HepG2 (cell line): ENCODE data around the gene CSK. TPM values are rescaled to one million over a fixed set of nuclear protein-coding genes. Genes with fewer than 3 reads are reported as not detected.

ENCODE experiments used
- ADNP ChIP-seq: sonication (generic); formaldehyde crosslinking; IDR thresholded peaks from 2 replicates; pipeline ENCODE4 v1.4.0; 2020; ENCODE audit warnings: missing genetic modification reagents
- JUN ChIP-seq: sonication (generic); formaldehyde crosslinking; IDR thresholded peaks from 2 replicates; pipeline ENCODE4 v1.4.0; 2020; ENCODE audit warnings: mild to moderate bottlenecking, missing genetic modification reagents
- ZNF263 ChIP-seq: sonication (generic); formaldehyde crosslinking; IDR thresholded peaks from 2 replicates; pipeline ENCODE4 v1.4.0; 2020; ENCODE audit warnings: missing genetic modification reagents
- ZNF335 ChIP-seq: sonication (generic); formaldehyde crosslinking; IDR thresholded peaks from 2 replicates; pipeline ENCODE4 v1.4.0; 2020; ENCODE audit warnings: missing genetic modification reagents
- ZNF382 ChIP-seq: sonication (generic); formaldehyde crosslinking; IDR thresholded peaks from 2 replicates; pipeline ENCODE4 v1.5.0; 2020; ENCODE audit warnings: missing genetic modification reagents, mild to moderate bottlenecking, borderline replicate concordance
- ZNF564 ChIP-seq: sonication (generic); formaldehyde crosslinking; IDR thresholded peaks from 2 replicates; pipeline ENCODE4 v1.8.1; 2023; ENCODE audit warnings: mild to moderate bottlenecking, missing genetic modification reagents
- polyA plus RNA-seq, 8 experiments: library from polyadenylated mRNA; depleted of rRNA in 3 of 8; stranded (reverse) in 7 of 8; unstranded in 1 of 8; fragments of >200 nt; fragmentation: Illumina TruSeq in 4 of 8; extraction: Trizol in 4 of 8; gene quantifications; 2 replicates each; pipeline versions ENCODE4 v1.2.1 to v1.2.3, GENCODE V29; 2011 to 2016; ENCODE audit warnings: low read depth in 4 of 8, missing spikeins in 1 of 8, mixed read lengths in 1 of 8; ENCODE audit not compliant: insufficient read depth in 1 of 8
- total RNA-seq, 5 experiments: library from RNA; depleted of rRNA; stranded (reverse); fragments of >200 nt; fragmentation: Illumina TruSeq; extraction: Trizol; gene quantifications; 2 replicates each; pipeline ENCODE4 v1.2.3, GENCODE V29; 2016; ENCODE audit warnings: low read depth in 1 of 5
- TF ChIP-seq, protein P1 (sequence below): sonication (generic); formaldehyde crosslinking; IDR thresholded peaks from 2 replicates; pipeline ENCODE4 v1.4.0; 2020; ENCODE audit warnings: missing genetic modification reagents
- TF ChIP-seq, protein P2 (sequence below), 2 experiments: sonication (generic) in 1 of 2; formaldehyde crosslinking in 1 of 2; IDR thresholded peaks; 2 replicates each; pipeline versions ENCODE4 v1.5.1 to v1.6.1; 2011 to 2020; ENCODE audit warnings: borderline replicate concordance in 1 of 2, low read depth in 1 of 2, low read length in 1 of 2, mild to moderate bottlenecking in 1 of 2, missing genetic modification reagents in 1 of 2, moderate library complexity in 1 of 2
- TF ChIP-seq, protein P3 (sequence below): sonication (generic); formaldehyde crosslinking; IDR thresholded peaks from 2 replicates; pipeline ENCODE4 v1.4.0; 2020; ENCODE audit warnings: mild to moderate bottlenecking, missing genetic modification reagents

CSK gene
- total and polyA plus RNA-seq, 2 of the 13 experiments (the other 11 are each of a cell fraction or from before 2014, with no cell fraction given), result 12.5 to 21.3 TPM

DNA sequence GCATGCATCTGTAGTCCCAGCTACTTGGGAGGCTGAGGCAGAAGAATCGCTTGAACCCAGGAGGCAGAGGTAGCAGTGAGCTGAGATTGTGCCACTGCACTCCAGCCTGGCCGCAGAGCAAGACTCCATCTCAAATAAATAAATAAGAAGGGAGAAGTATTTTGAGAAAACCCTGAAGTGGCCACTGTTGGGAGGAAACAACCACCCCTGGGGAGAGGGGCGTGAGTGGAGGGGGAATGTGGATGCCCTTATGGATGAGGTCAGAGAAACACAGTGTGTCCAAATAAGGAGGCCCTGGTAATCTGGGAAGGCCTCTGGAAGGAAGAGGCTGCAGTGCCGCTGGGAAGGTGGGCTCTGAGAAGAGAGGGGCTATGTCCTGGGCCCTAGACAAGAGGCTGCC is 40.4 kb downstream of the CSK start (continued):
- TF ChIP-seq ZNF335, result no peak
- TF ChIP-seq ZNF382 (CRISPR knock-in tag), result no peak
- TF ChIP-seq ZNF263 (CRISPR knock-in tag), result no peak
- TF ChIP-seq, protein P1, sequence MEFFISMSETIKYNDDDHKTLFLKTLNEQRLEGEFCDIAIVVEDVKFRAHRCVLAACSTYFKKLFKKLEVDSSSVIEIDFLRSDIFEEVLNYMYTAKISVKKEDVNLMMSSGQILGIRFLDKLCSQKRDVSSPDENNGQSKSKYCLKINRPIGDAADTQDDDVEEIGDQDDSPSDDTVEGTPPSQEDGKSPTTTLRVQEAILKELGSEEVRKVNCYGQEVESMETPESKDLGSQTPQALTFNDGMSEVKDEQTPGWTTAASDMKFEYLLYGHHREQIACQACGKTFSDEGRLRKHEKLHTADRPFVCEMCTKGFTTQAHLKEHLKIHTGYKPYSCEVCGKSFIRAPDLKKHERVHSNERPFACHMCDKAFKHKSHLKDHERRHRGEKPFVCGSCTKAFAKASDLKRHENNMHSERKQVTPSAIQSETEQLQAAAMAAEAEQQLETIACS (CRISPR knock-in tag), result no peak
- TF ChIP-seq ZNF564 (CRISPR knock-in tag), result no peak
- TF ChIP-seq ADNP, result no peak
- no peak for TF ChIP-seq JUN (CRISPR knock-in tag)
- TF ChIP-seq, protein P2, sequence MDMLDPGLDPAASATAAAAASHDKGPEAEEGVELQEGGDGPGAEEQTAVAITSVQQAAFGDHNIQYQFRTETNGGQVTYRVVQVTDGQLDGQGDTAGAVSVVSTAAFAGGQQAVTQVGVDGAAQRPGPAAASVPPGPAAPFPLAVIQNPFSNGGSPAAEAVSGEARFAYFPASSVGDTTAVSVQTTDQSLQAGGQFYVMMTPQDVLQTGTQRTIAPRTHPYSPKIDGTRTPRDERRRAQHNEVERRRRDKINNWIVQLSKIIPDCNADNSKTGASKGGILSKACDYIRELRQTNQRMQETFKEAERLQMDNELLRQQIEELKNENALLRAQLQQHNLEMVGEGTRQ (IDR thresholded peaks at IDR 0.05; ENCODE audit: low read depth, low read length), result no peak
- TF ChIP-seq, protein P2 (CRISPR knock-in tag; IDR thresholded peaks at IDR 0.05; ENCODE audit: borderline replicate concordance), result no peak
- TF ChIP-seq, protein P3, sequence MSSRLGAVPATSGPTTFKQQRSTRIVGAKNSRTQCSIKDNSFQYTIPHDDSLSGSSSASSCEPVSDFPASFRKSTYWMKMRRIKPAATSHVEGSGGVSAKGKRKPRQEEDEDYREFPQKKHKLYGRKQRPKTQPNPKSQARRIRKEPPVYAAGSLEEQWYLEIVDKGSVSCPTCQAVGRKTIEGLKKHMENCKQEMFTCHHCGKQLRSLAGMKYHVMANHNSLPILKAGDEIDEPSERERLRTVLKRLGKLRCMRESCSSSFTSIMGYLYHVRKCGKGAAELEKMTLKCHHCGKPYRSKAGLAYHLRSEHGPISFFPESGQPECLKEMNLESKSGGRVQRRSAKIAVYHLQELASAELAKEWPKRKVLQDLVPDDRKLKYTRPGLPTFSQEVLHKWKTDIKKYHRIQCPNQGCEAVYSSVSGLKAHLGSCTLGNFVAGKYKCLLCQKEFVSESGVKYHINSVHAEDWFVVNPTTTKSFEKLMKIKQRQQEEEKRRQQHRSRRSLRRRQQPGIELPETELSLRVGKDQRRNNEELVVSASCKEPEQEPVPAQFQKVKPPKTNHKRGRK, result no peak
